GM04504 (cell line): ENCODE results near the gene TTC38.
A peak's percentile ranks its signal among the peaks of the same experiment; 100 is the strongest.

Source experiments
- DNase-seq: peaks from one replicate; pipeline ENCODE4 v3.0.0-alpha.2; 2012; ENCODE audit warnings: low read depth

Gene TTC38

DNA sequence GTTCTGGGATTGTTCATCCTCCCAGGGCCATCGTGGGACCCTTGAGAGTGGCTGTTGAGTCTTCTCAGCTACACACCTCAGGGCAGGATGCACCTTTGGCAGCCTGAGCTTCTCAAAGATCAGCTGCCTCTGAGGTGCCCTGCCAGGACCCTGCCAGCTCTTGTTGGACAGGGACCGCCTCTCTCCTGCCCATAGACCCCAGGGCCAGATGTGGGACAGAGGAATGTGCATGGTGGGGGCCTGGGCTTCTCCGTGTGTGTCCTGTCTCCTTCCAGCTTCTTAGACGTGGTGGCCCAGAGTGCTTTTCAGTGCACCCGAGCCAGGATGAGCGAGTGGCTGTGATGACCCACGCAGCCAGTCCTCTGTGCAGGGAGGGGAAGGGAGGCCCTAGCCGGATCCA is 61.8 kb downstream of the TTC38 start:
- DNase-seq, result no peak

DNA sequence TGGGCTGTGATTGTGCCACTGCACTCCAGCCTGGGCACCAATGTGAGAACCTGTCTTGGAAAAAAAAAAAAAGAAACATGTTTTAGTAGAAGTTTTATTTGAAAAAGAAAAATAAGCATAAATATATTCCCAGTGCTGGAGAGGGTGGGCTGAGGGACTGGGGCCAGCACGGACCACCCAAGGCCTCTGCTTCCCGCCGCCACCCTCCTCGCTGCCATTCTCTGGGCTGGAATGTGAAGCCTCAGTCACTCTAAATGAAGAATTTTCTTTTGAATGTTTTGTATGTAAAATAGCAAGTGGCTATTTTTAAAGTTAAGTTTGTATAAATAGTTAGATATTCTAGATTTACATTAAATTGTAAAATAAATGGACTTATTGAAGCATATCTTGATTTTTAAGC is 62.6 kb downstream of the TTC38 start:
- DNase-seq, result no peak

- no peak for DNase-seq
Measured at GRCh38 chr22:46331496-46331895, 63.7 kb downstream of the TTC38 start.

DNA sequence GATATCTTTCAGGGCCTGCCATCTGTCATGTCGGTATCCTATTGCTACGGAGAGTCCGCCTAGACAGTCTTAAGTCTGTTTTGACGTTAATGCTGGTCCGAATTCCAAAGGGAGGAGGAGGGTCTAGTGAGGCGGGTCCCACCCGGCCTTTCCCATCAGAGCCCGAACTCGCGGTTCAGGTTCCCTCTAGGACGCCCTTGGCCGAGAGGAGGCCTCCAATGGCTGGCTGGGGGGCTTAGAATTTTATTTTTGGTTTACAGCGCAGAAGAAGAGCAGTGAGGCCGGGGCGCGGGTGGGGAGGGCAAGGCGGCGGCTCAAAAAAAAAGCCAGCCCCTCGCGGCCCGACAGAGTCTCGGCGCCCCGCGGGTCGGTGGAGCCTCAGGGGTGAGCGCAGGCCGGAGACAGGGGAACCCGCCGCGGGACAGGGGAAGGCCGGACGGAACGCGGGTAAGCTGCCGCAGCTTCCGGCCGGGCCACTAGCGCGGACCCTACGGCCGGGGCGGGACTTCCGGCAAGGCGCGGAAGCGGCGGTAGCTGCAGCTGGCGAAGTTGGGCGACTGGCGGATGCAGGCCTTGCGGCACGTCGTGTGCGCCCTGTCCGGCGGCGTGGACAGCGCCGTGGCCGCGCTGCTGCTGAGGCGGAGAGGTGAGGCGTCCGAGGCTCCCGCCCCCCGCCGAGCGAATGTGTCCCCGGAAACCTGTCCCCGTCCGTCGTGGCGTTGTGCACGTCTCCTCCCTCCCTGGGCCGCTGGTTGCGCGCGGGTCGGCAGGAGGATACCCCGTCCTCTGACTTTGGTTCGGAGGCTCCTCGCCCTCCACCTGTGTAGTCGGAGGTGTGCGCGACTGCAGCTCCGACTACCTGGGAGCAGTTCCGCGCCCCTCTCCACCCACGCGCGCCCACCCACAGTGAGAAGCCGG is 67.7 kb downstream of the TTC38 start, which contains the start of gene TRMU:
Gene TRMU, plus strand, starts transcription at position 514 of the 918 bp plus-strand sequence. Its CDS starts 51 bp downstream, at position 565.
- DNase-seq, result peak; percentile 64

DNA sequence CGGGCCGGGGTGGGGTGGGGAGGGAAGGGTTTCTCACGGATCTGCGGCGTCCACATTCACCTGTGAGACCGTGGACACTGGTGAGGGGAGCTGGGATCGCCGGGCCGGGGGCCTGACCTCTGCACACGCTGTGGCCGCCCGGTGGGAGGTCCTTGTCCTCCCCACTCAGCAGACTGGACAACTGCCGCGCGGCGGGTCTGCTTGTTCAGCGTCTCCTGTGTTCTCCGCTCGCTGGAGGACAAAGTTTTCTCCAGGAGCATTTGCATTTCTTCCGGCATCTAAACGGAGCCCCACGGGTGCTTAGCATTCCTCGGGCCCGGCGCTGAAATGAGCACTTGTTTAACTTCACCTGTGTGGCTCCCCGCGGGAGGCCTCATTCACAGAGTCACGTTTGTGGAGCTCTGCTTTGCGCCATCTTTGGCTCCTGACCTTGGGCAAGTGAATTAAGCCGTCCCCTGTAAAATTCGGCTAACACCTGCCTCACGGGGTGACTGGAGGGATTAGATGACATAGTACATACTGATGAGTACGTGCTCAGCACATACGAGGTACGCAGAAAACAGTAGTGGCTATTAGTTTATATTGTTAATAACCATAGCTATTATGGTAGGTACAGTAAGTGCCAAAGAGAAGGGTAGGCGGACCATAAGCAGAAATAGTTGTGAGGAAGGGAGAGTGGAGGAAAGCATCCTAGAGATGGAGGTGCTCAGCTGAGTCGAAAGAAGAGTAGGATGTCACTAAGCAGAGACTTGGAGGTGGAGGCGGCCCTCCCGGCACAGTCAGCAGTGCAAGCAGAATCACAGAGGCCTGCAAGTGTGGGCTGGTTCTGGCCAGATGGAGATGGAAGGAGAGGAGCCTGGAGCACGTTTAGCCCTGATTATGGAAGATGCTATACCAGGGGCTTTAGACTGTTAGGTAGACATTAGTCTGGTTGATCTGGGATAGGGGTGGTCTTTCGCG is 68.6 kb downstream of the TTC38 start:
- DNase-seq, result no peak

DNA sequence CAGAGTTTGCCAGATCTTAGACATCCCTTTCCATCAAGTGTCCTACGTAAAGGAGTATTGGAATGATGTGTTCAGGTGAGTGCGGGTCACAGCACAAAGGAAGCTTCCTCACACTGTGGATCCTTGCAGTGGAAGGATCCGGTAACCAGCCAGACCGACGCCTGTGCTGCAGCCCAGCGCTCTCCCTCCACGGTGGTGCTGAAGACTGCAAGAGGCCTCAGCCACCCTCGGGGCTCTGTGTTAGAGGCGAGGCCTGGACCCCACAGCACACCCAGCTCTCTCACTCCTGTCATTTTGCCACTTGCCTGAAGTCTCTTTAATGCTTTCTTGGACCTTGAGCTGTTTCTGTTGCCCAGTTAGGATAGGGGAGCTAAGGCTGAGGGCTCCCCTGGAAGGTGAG is 70.1 kb downstream of the TTC38 start:
- DNase-seq, result no peak

- DNase-seq, result no peak
Measured at GRCh38 chr22:46338636-46339035, 70.8 kb downstream of the TTC38 start.

DNA sequence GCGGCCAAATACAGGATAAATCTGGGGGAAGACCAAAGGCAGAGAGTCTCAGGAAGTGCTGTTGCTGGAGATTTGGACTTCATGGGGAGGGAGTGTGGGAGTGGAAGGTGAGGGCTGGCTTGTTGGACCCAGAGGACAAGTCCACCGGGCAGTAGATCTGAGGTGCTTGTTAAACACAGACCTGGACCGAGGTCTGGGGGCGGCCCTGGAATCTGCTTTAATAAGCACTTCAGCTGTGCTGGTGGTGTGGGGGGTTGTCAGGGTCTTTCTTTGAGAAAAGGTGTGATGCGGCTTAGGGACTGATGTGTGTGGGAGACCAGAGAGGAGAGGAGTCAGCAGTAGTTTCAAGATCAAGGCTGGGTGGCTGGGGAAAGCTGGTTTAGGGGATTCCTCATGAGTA is 72.1 kb downstream of the TTC38 start:
- no peak for DNase-seq

DNA sequence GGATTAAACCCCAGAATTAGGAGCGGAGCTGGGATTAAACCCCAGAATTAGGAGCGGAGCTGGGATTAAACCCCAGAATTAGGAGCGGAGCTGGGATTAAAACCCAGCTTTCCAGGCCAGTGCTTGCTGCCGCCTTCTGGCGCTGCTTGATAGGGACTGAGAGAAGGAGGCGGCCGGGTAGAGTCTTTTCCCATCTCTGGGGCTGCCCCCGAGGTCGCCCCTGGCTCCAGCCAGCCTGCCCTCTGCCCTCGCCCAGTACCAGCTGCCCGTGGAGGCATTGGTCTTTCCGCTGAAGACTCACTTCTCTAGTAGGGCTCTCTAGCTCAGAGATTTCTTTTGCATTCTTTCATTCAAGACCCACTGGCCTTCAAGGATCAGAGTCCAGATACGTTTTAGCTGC is 72.9 kb downstream of the TTC38 start:
- DNase-seq, result no peak
